ENCODE data around the gene RAB3IL1. TPM values are rescaled to one million over a fixed set of nuclear protein-coding genes. Genes with fewer than 3 reads are reported as not detected.
A peak's percentile ranks its signal among the peaks of the same experiment; 100 is the strongest.

Gene RAB3IL1
- total and polyA plus RNA-seq, 2 of the 13 experiments (the other 11 are each of a cell fraction or from before 2014, with no cell fraction given), result 1.2 to 2.0 TPM

DNA sequence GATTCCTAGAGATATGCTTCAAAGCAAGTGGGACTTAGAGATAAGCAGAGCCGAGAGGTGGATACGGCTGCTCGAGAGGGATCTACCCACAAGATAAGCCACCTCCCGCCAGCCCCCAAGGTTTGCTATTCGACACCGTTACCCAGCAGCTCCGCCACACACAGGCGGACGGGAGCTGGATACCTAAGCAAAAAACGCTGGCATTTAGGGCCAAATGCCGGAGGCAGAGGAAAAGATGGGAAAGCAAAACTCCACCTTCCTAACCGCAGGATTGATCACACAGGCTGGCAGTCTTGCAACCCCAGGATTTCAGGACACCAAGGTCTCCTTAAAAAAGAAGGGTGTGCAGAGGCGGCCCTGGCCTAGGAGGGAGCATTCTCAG, 49.4 kb upstream of the RAB3IL1 start (continued):
- TF ChIP-seq ZNF280D (CRISPR knock-in tag; IDR thresholded peaks at IDR 0.05) (no peak), ZNF678 (CRISPR knock-in tag; IDR thresholded peaks at IDR 0.05) (0 out of 2 replicates have a peak, but pooled peaks have one; percentile 16), REXO4 (CRISPR knock-in tag; IDR thresholded peaks at IDR 0.05; ENCODE audit: borderline replicate concordance) (no peak), WIZ (CRISPR knock-in tag; IDR thresholded peaks at IDR 0.05) (no peak), GTF2F1 (IDR thresholded peaks at IDR 0.05; ENCODE audit: low read length) (no peak), ZNF775 (CRISPR knock-in tag; IDR thresholded peaks at IDR 0.05; ENCODE audit: borderline replicate concordance) (no peak), CREM (IDR thresholded peaks at IDR 0.05) (no peak), CREM (CRISPR knock-in tag; IDR thresholded peaks at IDR 0.05) (no peak), IRF2 (CRISPR knock-in tag; IDR thresholded peaks at IDR 0.05) (no peak), ZNF274 (CRISPR knock-in tag; IDR thresholded peaks at IDR 0.05) (no peak), NR2F1 (CRISPR knock-in tag; IDR thresholded peaks at IDR 0.05) (no peak), HNRNPL (IDR thresholded peaks at IDR 0.05; ENCODE audit: low read depth, low read length) (0 out of 2 replicates have a peak, but pooled peaks have one; percentile 17), PRDM4 (CRISPR knock-in tag; IDR thresholded peaks at IDR 0.05; ENCODE audit: borderline replicate concordance) (no peak), ZNF746 (CRISPR knock-in tag; IDR thresholded peaks at IDR 0.05) (no peak), ZMAT3 (CRISPR knock-in tag; conservative IDR thresholded peaks at IDR 0.05) (no peak), POGK (CRISPR knock-in tag; conservative IDR thresholded peaks at IDR 0.05) (no peak; the same call in 1 of the 2 replicates), ZNF83 (CRISPR knock-in tag; IDR thresholded peaks at IDR 0.05; ENCODE audit: borderline replicate concordance) (no peak)
- TF ChIP-seq, protein P1, sequence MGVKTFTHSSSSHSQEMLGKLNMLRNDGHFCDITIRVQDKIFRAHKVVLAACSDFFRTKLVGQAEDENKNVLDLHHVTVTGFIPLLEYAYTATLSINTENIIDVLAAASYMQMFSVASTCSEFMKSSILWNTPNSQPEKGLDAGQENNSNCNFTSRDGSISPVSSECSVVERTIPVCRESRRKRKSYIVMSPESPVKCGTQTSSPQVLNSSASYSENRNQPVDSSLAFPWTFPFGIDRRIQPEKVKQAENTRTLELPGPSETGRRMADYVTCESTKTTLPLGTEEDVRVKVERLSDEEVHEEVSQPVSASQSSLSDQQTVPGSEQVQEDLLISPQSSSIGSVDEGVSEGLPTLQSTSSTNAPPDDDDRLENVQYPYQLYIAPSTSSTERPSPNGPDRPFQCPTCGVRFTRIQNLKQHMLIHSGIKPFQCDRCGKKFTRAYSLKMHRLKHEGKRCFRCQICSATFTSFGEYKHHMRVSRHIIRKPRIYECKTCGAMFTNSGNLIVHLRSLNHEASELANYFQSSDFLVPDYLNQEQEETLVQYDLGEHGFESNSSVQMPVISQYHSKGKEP (CRISPR knock-in tag; IDR thresholded peaks at IDR 0.05), result no peak
- TF ChIP-seq, protein P2, sequence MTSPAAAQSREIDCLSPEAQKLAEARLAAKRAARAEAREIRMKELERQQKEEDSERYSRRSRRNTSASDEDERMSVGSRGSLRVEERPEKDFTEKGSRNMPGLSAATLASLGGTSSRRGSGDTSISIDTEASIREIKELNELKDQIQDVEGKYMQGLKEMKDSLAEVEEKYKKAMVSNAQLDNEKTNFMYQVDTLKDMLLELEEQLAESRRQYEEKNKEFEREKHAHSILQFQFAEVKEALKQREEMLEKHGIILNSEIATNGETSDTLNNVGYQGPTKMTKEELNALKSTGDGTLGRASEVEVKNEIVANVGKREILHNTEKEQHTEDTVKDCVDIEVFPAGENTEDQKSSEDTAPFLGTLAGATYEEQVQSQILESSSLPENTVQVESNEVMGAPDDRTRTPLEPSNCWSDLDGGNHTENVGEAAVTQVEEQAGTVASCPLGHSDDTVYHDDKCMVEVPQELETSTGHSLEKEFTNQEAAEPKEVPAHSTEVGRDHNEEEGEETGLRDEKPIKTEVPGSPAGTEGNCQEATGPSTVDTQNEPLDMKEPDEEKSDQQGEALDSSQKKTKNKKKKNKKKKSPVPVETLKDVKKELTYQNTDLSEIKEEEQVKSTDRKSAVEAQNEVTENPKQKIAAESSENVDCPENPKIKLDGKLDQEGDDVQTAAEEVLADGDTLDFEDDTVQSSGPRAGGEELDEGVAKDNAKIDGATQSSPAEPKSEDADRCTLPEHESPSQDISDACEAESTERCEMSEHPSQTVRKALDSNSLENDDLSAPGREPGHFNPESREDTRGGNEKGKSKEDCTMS (CRISPR knock-in tag; conservative IDR thresholded peaks at IDR 0.05), result no peak
